GM12878 (cell line): ENCODE data around the gene SUN5. TPM values are rescaled to one million over a fixed set of nuclear protein-coding genes. Genes with fewer than 3 reads are reported as not detected.

Experiments
- ATAC-seq: fragments of 200-7000 bp; cut with Tn5 transposase; 3 replicates; pipeline ENCODE4 v1.9.1; 2020; ENCODE audit warnings: mild to moderate bottlenecking, moderate library complexity
- BruUV-seq: library from RNA; stranded (reverse); fragments of 400-500 nt; replicated peaks from 2 replicates; lab custom pipeline; 2021; lab: Mats Ljungman, UMichigan
- CTCF ChIA-PET: fragments of 300-600 bp; sonication (Branson Sonifier 250); formaldehyde crosslinking; extraction: SDS; loops from one replicate; lab custom pipeline; 2021; ENCODE audit warnings: inconsistent platforms; lab: Yijun Ruan, JAX
- POLR2A ChIA-PET: fragments of 350-600 bp; formaldehyde crosslinking; extraction: SDS; loops from one replicate; lab custom pipeline; 2021; ENCODE audit warnings: inconsistent platforms; lab: Charles Lee
- RAD21 ChIA-PET: fragments of 300-600 bp; sonication (Branson Sonifier 250); formaldehyde crosslinking; loops from one replicate; lab custom pipeline; 2023; ENCODE audit warnings: antibody characterized with exemption; ENCODE audit not compliant: unreplicated experiment; lab: Charles Lee
- SMC1A ChIA-PET: fragments of 300-600 bp; sonication (Branson Sonifier 250); formaldehyde crosslinking; loops from one replicate; lab custom pipeline; 2023; ENCODE audit not compliant: unreplicated experiment, uncharacterized antibody; lab: Charles Lee
- DNase-seq: peaks from one replicate; pipeline ENCODE4 v3.0.0-alpha.2; 2011; ENCODE audit warnings: low read depth, low spot score
- FAIRE-seq: peaks from 3 replicates; lab custom pipeline; 2011; peaks lifted over from hg19 to GRCh38; lab: Jason Lieb, UNC
- H2AFZ ChIP-seq: 2 replicates; pipeline ENCODE4 v1.6.0; 2011; ENCODE audit warnings: low read depth, low read length, control low read depth; ENCODE audit not compliant: control insufficient read depth
- H3K27ac ChIP-seq: 2 replicates; pipeline ENCODE4 v1.5.1; 2011; ENCODE audit warnings: control low read depth; ENCODE audit not compliant: control insufficient read depth, insufficient read depth
- H3K27me3 ChIP-seq, 2 experiments: replicated peaks in 1 of 2; 2 replicates each; pipeline versions ENCODE4 v1.6.0 to v1.6.1; 2011; ENCODE audit warnings: low read length in 1 of 2; ENCODE audit not compliant: control insufficient read depth in 2 of 2, insufficient read depth in 2 of 2
- H3K36me3 ChIP-seq, 2 experiments: 2 replicates each; pipeline ENCODE4 v1.5.1; 2011; ENCODE audit warnings: low read length in 1 of 2; ENCODE audit not compliant: control insufficient read depth in 2 of 2, insufficient read depth in 2 of 2
- H3K4me1 ChIP-seq: 2 replicates; pipeline ENCODE4 v1.6.1; 2011; ENCODE audit warnings: mild to moderate bottlenecking, low read length, moderate library complexity, mixed read lengths; ENCODE audit not compliant: control insufficient read depth, insufficient read depth
- H3K4me2 ChIP-seq: 2 replicates; pipeline ENCODE4 v1.6.0; 2011; ENCODE audit warnings: control low read depth; ENCODE audit not compliant: control insufficient read depth, insufficient read depth
- H3K4me3 ChIP-seq: fragments of 200-600 bp; sonication (generic); 2 replicates; pipeline ENCODE4 v1.5.1; 2016
- H3K79me2 ChIP-seq: 2 replicates; pipeline ENCODE4 v1.6.0; 2011; ENCODE audit warnings: low read length; ENCODE audit not compliant: control insufficient read depth, insufficient read depth
- H3K9ac ChIP-seq: 2 replicates; pipeline ENCODE4 v1.8.0; 2011; ENCODE audit warnings: low read length, control low read depth, mixed read lengths; ENCODE audit not compliant: control insufficient read depth, insufficient read depth
- H3K9me3 ChIP-seq: replicated peaks from 3 replicates; pipeline ENCODE4 v1.5.1; 2011; ENCODE audit warnings: mild to moderate bottlenecking, low read length; ENCODE audit not compliant: control insufficient read depth, insufficient read depth
- H4K20me1 ChIP-seq: 2 replicates; pipeline ENCODE4 v1.6.0; 2011; ENCODE audit not compliant: control insufficient read depth, insufficient read depth
- ATF2 ChIP-seq: IDR thresholded peaks from 2 replicates; pipeline ENCODE4 v1.6.1; 2012; ENCODE audit warnings: low read length, inconsistent platforms
- BCL3 ChIP-seq: IDR thresholded peaks from 2 replicates; pipeline ENCODE4 v1.6.1; 2011; ENCODE audit warnings: borderline replicate concordance, low read depth, mild to moderate bottlenecking, moderate library complexity, low read length; ENCODE audit not compliant: insufficient read depth, poor library complexity, severe bottlenecking
- BRCA1 ChIP-seq: IDR thresholded peaks from 2 replicates; pipeline ENCODE4 v1.6.1; 2011; ENCODE audit warnings: low read depth, low read length, improper control_type of control experiment
- E2F8 ChIP-seq: fragments of 450-650 bp; IDR thresholded peaks from 2 replicates; pipeline ENCODE4 v1.6.1; 2018; ENCODE audit warnings: mild to moderate bottlenecking, low read depth, moderate library complexity; ENCODE audit not compliant: partially characterized antibody
- GABPA ChIP-seq: IDR thresholded peaks from 2 replicates; pipeline ENCODE4 v1.6.1; 2014; ENCODE audit warnings: antibody characterized with exemption, low read depth, mild to moderate bottlenecking, inconsistent platforms
- POLR2A ChIP-seq: IDR thresholded peaks from 2 replicates; pipeline ENCODE4 v1.6.1; 2011; ENCODE audit warnings: low read depth, mild to moderate bottlenecking, low read length
- RAD51 ChIP-seq: fragments of 450-650 bp; IDR thresholded peaks from 2 replicates; pipeline ENCODE4 v1.6.1; 2016; ENCODE audit warnings: moderate library complexity, mild to moderate bottlenecking, inconsistent platforms
- RB1 ChIP-seq: fragments of 450-650 bp; formaldehyde crosslinking; IDR thresholded peaks from 2 replicates; pipeline ENCODE4 v1.6.1; 2017; ENCODE audit warnings: mild to moderate bottlenecking, borderline replicate concordance
- ZNF687 ChIP-seq: fragments of 450-650 bp; IDR thresholded peaks from 2 replicates; pipeline ENCODE4 v1.6.1; 2017; ENCODE audit warnings: mild to moderate bottlenecking, moderate library complexity
- WGBS: methylation state at CpG from one replicate; pipeline ENCODE4 v1.1.6; 2016; ENCODE audit warnings: low lambda C conversion rate; ENCODE audit not compliant: insufficient replicate concordance, insufficient coverage; ENCODE audit errors: missing lambda C conversion rate; 5-methylcytosine and 5-hydroxymethylcytosine counted together
- in situ Hi-C: fragments of 300-500 bp; cut with MboI; formaldehyde crosslinking; loops from 9 replicates; pipeline ENCODE4 v1.14.3; 2018; ENCODE audit warnings: mixed read lengths
- intact Hi-C: fragments of 100-400 bp; cut with micrococcal nuclease; formaldehyde crosslinking; loops from one replicate; pipeline ENCODE4 v1.14.2; 2022; ENCODE audit not compliant: unreplicated experiment
- polyA plus RNA-seq, 11 experiments: library from polyadenylated mRNA; depleted of rRNA in 4 of 11; unstranded in 6 of 11; stranded (reverse) in 5 of 11; fragments of >200 nt; fragmentation: Nextera tagmentation in 4 of 11; fragmentation: Illumina TruSeq in 1 of 11; extraction: Ambion mirVana in 4 of 11; extraction: Trizol in 1 of 11; gene quantifications; 1 replicate in 1 of 11; 2 replicates in 10 of 11; pipeline versions ENCODE4 v1.2.1 to v1.2.3, GENCODE V29; 2011 to 2016; ENCODE audit warnings: inconsistent platforms in 2 of 11, missing spikeins in 2 of 11, low read depth in 1 of 11
- total RNA-seq, 4 experiments: library from RNA; depleted of rRNA in 3 of 4; stranded (reverse); fragments of >200 nt in 3 of 4; fragmentation: Illumina TruSeq in 1 of 4; extraction: Trizol in 1 of 4; gene quantifications; 2 replicates each; pipeline versions ENCODE4 v1.2.1 to v1.2.3, GENCODE V29; 2013 to 2021

SUN5 gene
- total and polyA plus RNA-seq, 10 of the 15 experiments (the other 5 are each of a cell fraction or from before 2014, with no cell fraction given), result not detected

- TF ChIP-seq ZNF687 (no peak), BCL3 (no peak)
- TF ChIP-seq, all 136 proteins: peak for 0
Measured at GRCh38 chr20:32970115-32970972, 33.9 kb downstream of the SUN5 start (continued).

GRCh38 chr20:32969356-32970114 is 34.7 kb downstream of the SUN5 start:
- Histone ChIP-seq H3K27me3 (no peaks in the 10 kb centered on the region), H2AFZ (no peak overlapping the region), H3K79me2 (no peaks in the 10 kb centered on the region; the same call in 1 of the 2 replicates), H3K36me3 (no peaks in the 10 kb centered on the region), H3K9ac (no peak overlapping the region), H3K4me1 (peaks cover 38% of the 10 kb centered on the region), H3K9me3 (no peaks in the 10 kb centered on the region), H4K20me1 (no peaks in the 10 kb centered on the region), H3K4me3 (no peak overlapping the region), H3K4me2 (no peak overlapping the region), H3K27ac (no peak overlapping the region)
- RAD21 ChIA-PET, result interaction anchor here (0.9 kb wide), 1 partner anchor 39 kb away, joined by 3 read pairs; no protein-coding TSS in a partner anchor
- FAIRE-seq, result no peak
- in situ Hi-C loops (no loop called here), intact Hi-C loops (no loop called here)
- DNase-seq, result no peak
- SMC1A ChIA-PET, result no interaction called here
- CTCF ChIA-PET, result no interaction called here
- 70% methylated on average over 13 of the region's 13 CpGs for WGBS
- POLR2A ChIA-PET, result interaction anchor here (0.7 kb wide), 1 partner anchor 423 kb away, joined by 3 read pairs; no protein-coding TSS in a partner anchor
- ATAC-seq, result no peak
- BruUV-seq, result no TSS peak
- TF ChIP-seq RAD51 (no peak), POLR2A (no peak), BRCA1 (no peak), GABPA (no peak), ATF2 (no peak), RB1 (no peak), E2F8 (no peak)
